AML-193 (cell line): ENCODE results near the gene RXRA.
A peak's percentile ranks its signal among the peaks of the same experiment; 100 is the strongest.

ENCODE experiments used
- DNase-seq, 2 experiments: peaks; one replicate each; lab custom pipeline; 2025; lab: John Stamatoyannopoulos, UW

Gene RXRA

DNA sequence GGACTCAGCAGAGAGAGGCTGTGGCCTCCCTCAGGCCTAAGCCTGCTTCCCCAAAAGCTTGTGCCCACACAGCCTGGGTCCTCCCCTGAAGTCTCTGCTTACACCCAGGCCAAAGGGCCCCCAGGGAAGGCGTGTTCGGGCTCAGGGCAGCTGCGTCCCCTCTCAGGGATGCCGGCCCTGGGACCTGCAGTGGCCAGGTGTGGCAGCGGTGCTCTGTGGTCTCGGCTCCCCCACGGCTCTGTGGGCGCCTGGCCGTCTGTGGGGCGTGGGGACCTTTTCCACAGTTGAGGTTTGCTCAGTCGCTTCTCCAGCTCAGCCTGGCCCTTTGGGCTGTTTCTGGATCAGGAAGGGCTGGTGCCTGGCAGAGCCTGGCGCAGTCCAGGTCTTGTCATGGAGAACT, 75.9 kb downstream of the RXRA start:
- no peak for DNase-seq

DNA sequence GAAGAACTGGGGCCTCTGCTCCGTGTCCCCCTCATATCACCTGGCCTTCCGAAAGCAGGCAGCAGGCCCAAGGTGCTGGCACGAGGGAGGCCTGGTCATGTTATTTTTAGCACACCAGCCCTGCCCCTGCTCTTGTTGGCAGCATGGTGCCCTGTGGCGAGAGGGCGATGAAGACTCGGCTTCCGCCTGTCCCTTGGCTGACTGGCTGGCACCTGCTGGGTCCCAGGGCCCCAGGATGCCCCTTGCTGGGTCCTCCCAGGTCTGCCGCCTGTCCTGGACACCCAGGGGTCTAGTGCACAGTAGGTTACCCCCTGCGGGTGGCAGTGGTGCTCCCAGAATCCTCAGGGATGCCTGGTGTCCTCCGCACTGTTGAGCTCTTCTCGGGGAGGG, 77.0 kb downstream of the RXRA start:
- DNase-seq: no peak

DNA sequence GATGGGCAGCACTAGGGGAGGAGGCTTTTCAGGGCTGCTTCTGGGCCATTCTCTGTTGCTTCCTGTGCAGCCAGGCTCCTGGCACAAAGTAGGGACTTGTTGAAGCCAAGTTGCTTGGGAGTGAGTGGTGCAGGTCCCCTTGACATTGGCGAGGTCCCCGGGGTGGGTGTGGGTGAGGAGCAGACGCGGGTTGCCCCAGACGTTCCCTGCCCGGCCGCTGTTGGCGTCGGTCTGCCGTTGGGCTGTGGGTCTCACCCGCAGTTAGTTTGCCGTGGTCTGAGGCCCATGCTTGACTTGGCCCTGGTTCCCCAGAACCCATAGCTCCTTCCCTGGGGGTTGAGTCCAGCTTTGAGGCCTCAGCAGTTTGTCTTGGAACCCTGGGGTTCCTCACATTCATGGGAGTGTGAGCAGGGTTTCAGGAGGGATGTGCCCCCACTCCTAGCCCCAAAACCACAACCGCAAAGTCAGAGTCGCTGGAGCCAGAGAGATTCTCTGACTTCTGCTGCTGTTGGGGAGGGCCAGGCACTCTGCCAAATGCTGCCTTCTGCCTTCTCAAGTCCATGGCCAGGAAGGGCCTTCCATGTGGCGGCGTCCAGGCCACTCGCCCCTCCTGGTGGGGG, 77.5 kb downstream of the RXRA start:
- peak; percentile 67 to 75 for DNase-seq

GRCh38 chr9:134404376-134405358, 78.4 kb downstream of the RXRA start:
- no peak for DNase-seq

GRCh38 chr9:134405527-134405926, 79.3 kb downstream of the RXRA start:
- DNase-seq: no peak

DNA sequence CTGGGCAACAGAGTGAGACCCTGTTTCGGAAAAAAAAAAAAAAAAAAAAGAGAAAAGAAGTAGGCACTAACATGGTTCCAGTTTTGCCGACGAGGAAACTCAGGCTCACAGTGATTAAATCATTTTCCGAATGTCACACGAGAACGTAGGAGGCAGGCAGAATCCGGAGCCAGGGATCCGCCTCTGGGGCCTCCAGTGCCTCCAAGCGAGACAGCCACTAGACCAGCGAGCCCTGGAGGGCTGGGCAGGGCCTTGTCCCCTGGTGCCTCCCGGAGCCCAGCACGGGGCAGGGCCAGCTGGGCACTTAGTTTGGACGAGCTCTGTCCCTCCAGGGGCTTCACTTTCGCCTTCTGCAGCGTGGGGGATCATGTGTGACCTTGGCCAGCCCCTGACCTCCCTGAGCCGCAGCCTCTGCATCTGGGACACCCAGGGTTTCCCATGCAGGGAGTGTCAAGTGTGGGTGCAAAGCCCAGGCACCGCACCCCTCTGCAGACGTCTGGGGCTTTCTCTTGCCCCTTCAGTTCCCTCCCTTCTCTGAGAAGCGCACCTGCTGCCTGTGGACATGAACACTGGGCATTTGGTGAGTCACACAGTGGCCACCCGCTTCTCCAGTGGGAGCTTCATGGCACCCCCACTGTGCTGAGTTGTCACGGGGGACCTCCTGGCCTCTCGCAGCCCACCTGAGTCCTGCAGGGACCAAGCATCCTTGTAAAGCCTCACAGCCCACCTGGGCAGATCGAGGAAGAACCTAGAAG, 80.3 kb downstream of the RXRA start:
- no peak for DNase-seq

GRCh38 chr9:134407121-134407779, 81.0 kb downstream of the RXRA start:
- DNase-seq: peak; percentile 86 to 93

DNA sequence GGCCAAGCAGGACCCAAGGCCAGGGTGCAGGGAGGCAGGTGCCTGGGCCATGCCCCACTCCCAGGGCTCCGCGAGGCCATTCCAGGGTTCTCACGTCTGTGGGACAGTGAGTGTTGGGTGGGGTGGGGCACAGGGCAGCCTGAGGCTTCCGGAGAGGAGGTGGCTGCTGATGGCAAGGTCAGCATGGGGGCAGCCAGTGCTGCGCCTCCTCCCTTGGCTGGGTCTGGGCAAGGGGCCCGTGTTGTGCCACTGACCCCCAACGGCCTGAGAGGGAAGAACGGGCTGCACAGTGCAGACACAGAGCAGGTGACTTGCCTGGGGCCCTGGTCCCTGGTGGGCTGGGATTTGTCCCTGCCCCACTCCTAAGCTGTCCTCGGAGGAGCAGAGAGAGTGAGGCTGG, 82.1 kb downstream of the RXRA start:
- DNase-seq: no peak

DNA sequence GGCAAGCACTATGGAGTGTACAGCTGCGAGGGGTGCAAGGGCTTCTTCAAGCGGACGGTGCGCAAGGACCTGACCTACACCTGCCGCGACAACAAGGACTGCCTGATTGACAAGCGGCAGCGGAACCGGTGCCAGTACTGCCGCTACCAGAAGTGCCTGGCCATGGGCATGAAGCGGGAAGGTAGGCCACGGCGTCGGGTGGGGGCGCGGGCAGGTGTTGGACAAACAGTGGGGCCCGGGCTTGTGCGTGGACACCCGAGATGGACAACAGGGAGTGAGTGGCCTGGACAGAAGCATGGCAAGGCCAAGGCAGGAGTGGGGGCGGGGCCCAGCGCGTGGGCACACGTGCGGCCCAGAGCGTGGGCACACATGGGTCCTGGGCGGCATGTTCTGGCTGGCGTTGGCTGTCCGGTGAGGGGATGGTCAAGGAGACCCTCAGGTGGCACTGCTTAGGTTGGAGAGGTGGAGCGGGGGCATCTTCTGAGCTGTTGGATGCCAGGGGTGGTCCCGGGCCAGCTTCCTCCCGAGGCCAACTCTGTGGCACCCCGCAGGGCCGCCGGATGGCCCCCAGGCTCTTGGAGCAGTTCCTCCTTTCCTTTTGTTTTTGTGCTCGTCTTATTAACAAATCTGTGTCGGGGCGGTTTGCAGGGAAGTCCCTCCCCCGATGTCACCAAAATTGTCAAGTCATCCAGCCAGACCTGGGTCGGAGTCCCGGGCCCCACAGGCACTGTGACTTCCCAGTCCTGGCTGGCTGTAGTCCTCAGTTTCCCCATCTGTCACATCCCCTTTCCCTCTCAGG, 82.9 kb downstream of the RXRA start:
- DNase-seq: no peak

DNA sequence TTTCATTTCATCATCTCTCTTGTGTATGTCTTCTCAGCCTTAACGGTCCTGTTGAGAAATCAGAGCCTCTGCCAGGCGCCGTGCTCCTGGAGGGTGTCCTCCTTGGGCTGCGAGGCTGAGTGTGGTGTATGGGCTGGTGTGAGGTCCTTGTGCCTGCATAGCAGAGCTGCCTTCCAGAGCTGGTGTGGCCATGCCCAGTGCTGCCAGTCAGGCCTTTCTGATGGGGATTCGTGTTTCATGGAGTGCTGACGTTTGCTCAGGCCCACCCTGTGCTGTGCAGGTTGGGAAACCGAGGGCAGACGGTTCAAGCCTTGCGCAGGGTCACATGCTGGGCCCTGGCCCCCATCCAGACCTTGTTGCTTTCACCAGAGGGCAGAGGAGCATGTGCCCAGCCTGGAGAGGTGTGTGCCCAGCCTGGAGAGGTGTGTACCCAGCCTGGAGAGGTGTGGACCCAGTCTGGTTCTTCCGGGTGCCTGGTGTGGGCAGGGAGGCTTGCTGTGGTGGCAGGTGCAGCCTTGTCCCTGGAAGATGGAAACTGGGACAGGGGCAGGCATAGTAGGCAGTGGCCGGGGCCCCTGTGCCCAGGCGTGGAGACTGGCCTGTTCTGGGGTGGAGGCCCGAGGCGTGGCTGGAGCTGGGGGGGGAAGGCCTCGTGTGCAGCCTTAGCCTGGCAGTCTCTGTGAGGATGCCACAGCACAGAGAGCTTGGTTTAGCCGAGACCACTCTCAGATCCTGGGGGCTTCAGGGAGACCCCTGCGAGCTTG, 84.0 kb downstream of the RXRA start:
- peak; percentile 37 to 59 for DNase-seq

DNA sequence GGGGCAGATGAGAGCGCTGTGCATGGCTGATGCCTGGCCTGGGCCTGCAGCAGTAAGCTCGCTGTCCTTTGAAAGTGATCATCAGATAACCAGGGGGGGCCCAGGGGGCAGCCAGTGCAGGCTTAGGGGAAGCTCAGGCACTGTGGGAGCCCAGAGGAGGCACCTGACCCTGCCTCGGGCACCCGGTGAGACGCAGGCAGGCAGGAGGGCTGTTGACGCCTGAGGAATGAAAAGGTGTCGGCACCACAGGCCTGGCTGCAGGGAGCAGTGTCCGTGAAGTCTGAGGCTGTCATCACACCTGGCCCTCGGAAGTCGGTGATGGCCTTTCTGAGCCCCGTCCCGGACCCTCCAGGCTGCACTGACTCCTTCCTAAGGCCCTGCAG, 84.6 kb downstream of the RXRA start:
- no peak for DNase-seq

GRCh38 chr9:134411440-134412297, 85.4 kb downstream of the RXRA start:
- DNase-seq: no peak

DNA sequence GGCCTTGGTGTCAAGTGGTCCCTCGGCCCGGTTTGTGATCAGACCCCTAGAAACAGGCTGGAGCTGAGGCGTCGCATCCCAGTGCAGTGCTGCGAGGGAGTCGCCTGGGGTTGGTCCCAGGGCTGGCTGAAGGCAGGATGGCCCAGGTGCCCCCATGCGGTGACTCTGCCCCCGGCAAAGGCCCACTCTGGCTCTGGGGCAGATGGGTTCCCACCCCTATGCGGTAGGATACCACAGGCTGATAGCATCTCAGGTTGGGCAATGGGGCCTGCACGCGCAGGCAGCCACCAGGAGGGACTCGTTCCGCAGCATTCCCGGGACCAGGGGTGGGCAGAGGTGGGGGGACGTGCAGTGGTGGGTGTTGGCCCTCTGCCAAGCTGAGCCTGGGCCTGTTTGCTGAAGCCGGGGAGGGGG, 86.0 kb downstream of the RXRA start:
- DNase-seq: no peak

DNA sequence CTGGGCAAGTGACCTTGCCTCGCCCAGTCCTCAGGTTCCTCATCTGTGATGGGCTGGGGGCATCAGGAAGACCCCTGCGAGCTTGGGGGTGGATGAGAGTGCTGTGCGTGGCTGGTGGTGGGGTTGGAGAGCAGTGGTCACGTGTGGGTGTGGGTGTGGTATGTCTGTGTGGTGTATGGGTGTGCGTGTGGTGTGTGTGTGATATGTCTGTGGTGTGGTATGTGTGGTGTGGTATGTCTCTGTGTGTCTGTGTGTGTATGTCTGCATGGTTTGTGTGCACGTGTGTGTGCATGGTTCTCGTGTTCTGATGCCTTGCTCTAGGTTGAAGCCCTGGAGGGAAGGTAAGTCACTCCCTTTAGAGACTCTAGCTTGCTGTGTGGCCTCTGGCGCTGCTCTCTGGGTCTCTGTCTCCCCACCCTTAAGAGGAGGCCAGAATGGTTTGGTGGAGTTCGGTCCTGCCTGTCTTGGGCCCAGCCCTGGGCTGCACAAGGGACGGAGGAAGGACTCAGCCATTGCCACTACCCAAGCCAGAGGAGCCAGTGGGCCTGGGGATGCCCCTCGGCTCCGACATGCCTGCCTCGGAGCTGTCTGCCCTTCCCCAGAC, 87.0 kb downstream of the RXRA start:
- no peak for DNase-seq

DNA sequence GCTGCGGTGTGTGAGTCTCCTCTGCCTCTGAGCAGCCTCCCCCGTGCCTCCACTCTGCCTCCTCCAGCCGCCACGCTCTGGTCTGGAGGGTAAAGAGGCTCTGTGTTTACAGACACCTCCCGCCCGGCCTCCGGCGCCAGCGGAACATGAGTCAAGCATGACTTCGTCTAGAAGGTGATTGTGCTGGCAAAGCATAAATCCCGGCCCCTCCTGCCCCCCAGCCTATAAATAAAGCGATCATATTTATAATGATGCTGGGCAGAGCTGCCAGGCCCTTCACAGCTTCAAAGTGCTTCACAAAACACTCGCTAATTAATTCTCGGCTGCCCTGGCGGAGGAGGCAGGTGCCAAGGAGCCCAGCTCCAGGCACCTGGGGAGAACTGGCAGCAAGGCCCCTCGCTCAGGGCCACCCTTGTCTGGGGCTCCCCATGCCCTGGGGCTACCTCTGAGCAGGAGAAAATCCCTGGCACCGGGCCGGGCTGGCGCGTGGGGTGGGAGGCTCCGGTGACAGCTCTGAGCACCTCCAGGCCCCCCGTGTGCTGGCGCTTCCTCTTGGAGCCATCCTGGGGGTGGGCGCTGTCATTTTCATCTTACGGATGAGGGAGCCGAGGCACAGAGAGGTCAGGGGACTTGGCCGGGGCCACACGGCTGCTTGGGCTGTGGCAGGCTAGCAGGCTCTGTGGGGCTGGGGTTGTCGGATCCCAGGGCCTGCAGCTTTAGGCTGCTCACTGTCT, 87.8 kb downstream of the RXRA start:
- no peak for DNase-seq

GRCh38 chr9:134414900-134415425, 88.7 kb downstream of the RXRA start:
- no peak for DNase-seq

- DNase-seq: no peak
Observed at GRCh38 chr9:134416385-134417015, 90.2 kb downstream of the RXRA start.

GRCh38 chr9:134418354-134418753, 92.1 kb downstream of the RXRA start:
- DNase-seq: no peak
